K562 (cell line): ENCODE results near the gene ILF3. TPM values are rescaled to one million over a fixed set of nuclear protein-coding genes. Genes with fewer than 3 reads are reported as not detected.

Experiments used
- CEBPG ChIP-seq, 3 experiments: fragments of 200-800 bp in 1 of 3; sonication (Bioruptor generic) in 1 of 3; sonication (generic) in 1 of 3; formaldehyde crosslinking in 1 of 3; IDR thresholded peaks in 2 of 3; conservative IDR thresholded peaks in 1 of 3; 2 replicates each; pipeline versions ENCODE4 v1.6.1 to v1.8.0; 2016 to 2022; ENCODE audit warnings: missing compliant biosample characterization in 2 of 3, missing genetic modification characterization in 2 of 3, mild to moderate bottlenecking in 1 of 3, missing genetic modification reagents in 1 of 3
- KDM1A ChIP-seq, 2 experiments: fragments of 450-650 bp; IDR thresholded peaks; 2 replicates each; pipeline ENCODE4 v1.6.1; 2016; ENCODE audit warnings: mild to moderate bottlenecking in 2 of 2
- NCOA1 ChIP-seq: fragments of 450-650 bp; IDR thresholded peaks from 2 replicates; pipeline ENCODE4 v1.6.1; 2016; ENCODE audit warnings: low read depth
- POLR3G ChIP-seq: IDR thresholded peaks from 2 replicates; pipeline ENCODE4 v1.6.1; 2011; ENCODE audit not compliant: insufficient read length, insufficient replicate concordance; ENCODE audit errors: extremely low read depth
- PTRF ChIP-seq: fragments of 450-650 bp; IDR thresholded peaks from 2 replicates; pipeline ENCODE4 v1.6.1; 2016; ENCODE audit warnings: mild to moderate bottlenecking, missing genetic modification characterization, missing compliant biosample characterization
- PYGO2 ChIP-seq: fragments of 450-650 bp; IDR thresholded peaks from 2 replicates; pipeline ENCODE4 v1.6.1; 2016; ENCODE audit warnings: mild to moderate bottlenecking, missing genetic modification characterization, moderate library complexity, missing compliant biosample characterization
- TBL1XR1 ChIP-seq, 2 experiments: IDR thresholded peaks; 2 replicates each; pipeline ENCODE4 v1.6.1; 2012; ENCODE audit warnings: improper control_type of control experiment in 2 of 2, low read length in 2 of 2, mild to moderate bottlenecking in 1 of 2
- polyA plus RNA-seq, 8 experiments: library from polyadenylated mRNA; depleted of rRNA in 4 of 8; stranded (reverse) in 5 of 8; unstranded in 3 of 8; fragments of >200 nt; fragmentation: Nextera tagmentation in 2 of 8; fragmentation: Illumina TruSeq in 1 of 8; extraction: Ambion mirVana in 2 of 8; extraction: Trizol in 1 of 8; gene quantifications; 2 replicates each; pipeline versions ENCODE4 v1.2.1 to v1.2.3, GENCODE V29; 2011 to 2014; ENCODE audit warnings: inconsistent platforms in 1 of 8, missing spikeins in 1 of 8
- total RNA-seq, 7 experiments: library from RNA; depleted of rRNA in 6 of 7; stranded (reverse); fragments of >200 nt in 6 of 7; fragmentation: Illumina TruSeq in 2 of 7; extraction: Trizol in 2 of 7; gene quantifications; 2 replicates each; pipeline versions ENCODE4 v1.2.1 to v1.2.3, GENCODE V29; 2011 to 2021; ENCODE audit warnings: low replicate concordance in 1 of 7
- TF ChIP-seq, protein P1 (sequence below): IDR thresholded peaks from 2 replicates; pipeline ENCODE4 v1.6.1; 2011; ENCODE audit not compliant: insufficient read length; ENCODE audit errors: extremely low read depth
- TF ChIP-seq, protein P2 (sequence below): fragments of 250-450 bp; sonication (Bioruptor Pico); IDR thresholded peaks from 2 replicates; pipeline ENCODE4 v1.4.0; 2020
- TF ChIP-seq, protein P3 (sequence below): sonication (generic); formaldehyde crosslinking; IDR thresholded peaks from 2 replicates; pipeline ENCODE4 v1.8.1; 2023; ENCODE audit warnings: mild to moderate bottlenecking, missing genetic modification reagents
- TF ChIP-seq, protein P4 (sequence below): fragments of 450-650 bp; IDR thresholded peaks from 2 replicates; pipeline ENCODE4 v1.6.1; 2016; ENCODE audit warnings: missing biosample characterization, missing genetic modification characterization
- TF ChIP-seq, protein P5 (sequence below): fragments of 450-650 bp; IDR thresholded peaks from 2 replicates; pipeline ENCODE4 v1.7.1; 2018; ENCODE audit warnings: mild to moderate bottlenecking, low read depth; ENCODE audit not compliant: partially characterized antibody
- TF ChIP-seq, protein P6 (sequence below), 2 experiments: fragments of 450-650 bp; IDR thresholded peaks; 2 replicates each; pipeline ENCODE4 v1.6.1; 2016

ILF3 gene
- total and polyA plus RNA-seq, 9 of the 15 experiments (the other 6 are each of a cell fraction or from before 2014, with no cell fraction given): 26.0 to 453 (median 175) TPM

DNA sequence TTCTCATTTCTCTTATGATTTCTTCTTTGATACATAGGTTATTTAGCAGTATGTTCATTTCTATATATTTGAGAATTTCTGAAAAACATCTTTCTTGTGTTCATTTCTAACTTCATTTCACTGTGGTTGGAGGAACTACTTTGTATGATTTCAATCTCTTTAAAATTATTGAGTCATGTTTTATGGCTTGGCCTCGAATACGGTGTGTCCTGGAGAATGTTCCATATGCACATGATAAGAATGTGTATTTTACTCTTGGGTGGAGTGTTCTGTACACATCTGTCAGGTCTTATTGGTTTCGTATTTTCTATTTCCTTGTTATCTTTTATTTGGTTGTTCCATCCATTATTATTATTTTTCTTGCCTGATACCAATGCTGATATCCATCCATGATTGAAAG lies 86.7 kb downstream of the ILF3 start (continued):
- TF ChIP-seq NCOA1 (no peak), TBL1XR1 (IDR thresholded peaks at IDR 0.05; ENCODE audit: low read length in 2 of 2) (no peak), POLR3G (no peak), KDM1A (IDR thresholded peaks at IDR 0.05) (peak in 1 of 2 experiments; percentile 64; a peak in 1 of 4 replicates), CEBPG (CRISPR knock-in tag; IDR thresholded peaks at IDR 0.05) (no peak; the same call in 1 of the 2 replicates), CEBPG (tag; conservative IDR thresholded peaks at IDR 0.05 in 1 of 2, IDR thresholded peaks at IDR 0.05 in 1 of 2) (peak in 1 of 2 experiments; percentile 81; a peak in 2 of 4 replicates), PTRF (tag) (no peak), PYGO2 (tag) (no peak)
- TF ChIP-seq, protein P1, sequence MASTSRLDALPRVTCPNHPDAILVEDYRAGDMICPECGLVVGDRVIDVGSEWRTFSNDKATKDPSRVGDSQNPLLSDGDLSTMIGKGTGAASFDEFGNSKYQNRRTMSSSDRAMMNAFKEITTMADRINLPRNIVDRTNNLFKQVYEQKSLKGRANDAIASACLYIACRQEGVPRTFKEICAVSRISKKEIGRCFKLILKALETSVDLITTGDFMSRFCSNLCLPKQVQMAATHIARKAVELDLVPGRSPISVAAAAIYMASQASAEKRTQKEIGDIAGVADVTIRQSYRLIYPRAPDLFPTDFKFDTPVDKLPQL: no peak
- TF ChIP-seq, protein P2, sequence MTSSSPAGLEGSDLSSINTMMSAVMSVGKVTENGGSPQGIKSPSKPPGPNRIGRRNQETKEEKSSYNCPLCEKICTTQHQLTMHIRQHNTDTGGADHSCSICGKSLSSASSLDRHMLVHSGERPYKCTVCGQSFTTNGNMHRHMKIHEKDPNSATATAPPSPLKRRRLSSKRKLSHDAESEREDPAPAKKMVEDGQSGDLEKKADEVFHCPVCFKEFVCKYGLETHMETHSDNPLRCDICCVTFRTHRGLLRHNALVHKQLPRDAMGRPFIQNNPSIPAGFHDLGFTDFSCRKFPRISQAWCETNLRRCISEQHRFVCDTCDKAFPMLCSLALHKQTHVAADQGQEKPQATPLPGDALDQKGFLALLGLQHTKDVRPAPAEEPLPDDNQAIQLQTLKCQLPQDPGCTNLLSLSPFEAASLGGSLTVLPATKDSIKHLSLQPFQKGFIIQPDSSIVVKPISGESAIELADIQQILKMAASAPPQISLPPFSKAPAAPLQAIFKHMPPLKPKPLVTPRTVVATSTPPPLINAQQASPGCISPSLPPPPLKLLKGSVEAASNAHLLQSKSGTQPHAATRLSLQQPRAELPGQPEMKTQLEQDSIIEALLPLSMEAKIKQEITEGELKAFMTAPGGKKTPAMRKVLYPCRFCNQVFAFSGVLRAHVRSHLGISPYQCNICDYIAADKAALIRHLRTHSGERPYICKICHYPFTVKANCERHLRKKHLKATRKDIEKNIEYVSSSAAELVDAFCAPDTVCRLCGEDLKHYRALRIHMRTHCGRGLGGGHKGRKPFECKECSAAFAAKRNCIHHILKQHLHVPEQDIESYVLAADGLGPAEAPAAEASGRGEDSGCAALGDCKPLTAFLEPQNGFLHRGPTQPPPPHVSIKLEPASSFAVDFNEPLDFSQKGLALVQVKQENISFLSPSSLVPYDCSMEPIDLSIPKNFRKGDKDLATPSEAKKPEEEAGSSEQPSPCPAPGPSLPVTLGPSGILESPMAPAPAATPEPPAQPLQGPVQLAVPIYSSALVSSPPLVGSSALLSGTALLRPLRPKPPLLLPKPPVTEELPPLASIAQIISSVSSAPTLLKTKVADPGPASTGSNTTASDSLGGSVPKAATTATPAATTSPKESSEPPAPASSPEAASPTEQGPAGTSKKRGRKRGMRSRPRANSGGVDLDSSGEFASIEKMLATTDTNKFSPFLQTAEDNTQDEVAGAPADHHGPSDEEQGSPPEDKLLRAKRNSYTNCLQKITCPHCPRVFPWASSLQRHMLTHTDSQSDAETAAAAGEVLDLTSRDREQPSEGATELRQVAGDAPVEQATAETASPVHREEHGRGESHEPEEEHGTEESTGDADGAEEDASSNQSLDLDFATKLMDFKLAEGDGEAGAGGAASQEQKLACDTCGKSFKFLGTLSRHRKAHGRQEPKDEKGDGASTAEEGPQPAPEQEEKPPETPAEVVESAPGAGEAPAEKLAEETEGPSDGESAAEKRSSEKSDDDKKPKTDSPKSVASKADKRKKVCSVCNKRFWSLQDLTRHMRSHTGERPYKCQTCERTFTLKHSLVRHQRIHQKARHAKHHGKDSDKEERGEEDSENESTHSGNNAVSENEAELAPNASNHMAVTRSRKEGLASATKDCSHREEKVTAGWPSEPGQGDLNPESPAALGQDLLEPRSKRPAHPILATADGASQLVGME (CRISPR knock-in tag): no peak
- TF ChIP-seq, protein P3, sequence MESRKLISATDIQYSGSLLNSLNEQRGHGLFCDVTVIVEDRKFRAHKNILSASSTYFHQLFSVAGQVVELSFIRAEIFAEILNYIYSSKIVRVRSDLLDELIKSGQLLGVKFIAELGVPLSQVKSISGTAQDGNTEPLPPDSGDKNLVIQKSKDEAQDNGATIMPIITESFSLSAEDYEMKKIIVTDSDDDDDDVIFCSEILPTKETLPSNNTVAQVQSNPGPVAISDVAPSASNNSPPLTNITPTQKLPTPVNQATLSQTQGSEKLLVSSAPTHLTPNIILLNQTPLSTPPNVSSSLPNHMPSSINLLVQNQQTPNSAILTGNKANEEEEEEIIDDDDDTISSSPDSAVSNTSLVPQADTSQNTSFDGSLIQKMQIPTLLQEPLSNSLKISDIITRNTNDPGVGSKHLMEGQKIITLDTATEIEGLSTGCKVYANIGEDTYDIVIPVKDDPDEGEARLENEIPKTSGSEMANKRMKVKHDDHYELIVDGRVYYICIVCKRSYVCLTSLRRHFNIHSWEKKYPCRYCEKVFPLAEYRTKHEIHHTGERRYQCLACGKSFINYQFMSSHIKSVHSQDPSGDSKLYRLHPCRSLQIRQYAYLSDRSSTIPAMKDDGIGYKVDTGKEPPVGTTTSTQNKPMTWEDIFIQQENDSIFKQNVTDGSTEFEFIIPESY (CRISPR knock-in tag): no peak
- TF ChIP-seq, protein P4, sequence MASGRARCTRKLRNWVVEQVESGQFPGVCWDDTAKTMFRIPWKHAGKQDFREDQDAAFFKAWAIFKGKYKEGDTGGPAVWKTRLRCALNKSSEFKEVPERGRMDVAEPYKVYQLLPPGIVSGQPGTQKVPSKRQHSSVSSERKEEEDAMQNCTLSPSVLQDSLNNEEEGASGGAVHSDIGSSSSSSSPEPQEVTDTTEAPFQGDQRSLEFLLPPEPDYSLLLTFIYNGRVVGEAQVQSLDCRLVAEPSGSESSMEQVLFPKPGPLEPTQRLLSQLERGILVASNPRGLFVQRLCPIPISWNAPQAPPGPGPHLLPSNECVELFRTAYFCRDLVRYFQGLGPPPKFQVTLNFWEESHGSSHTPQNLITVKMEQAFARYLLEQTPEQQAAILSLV: no peak
- TF ChIP-seq, protein P5, sequence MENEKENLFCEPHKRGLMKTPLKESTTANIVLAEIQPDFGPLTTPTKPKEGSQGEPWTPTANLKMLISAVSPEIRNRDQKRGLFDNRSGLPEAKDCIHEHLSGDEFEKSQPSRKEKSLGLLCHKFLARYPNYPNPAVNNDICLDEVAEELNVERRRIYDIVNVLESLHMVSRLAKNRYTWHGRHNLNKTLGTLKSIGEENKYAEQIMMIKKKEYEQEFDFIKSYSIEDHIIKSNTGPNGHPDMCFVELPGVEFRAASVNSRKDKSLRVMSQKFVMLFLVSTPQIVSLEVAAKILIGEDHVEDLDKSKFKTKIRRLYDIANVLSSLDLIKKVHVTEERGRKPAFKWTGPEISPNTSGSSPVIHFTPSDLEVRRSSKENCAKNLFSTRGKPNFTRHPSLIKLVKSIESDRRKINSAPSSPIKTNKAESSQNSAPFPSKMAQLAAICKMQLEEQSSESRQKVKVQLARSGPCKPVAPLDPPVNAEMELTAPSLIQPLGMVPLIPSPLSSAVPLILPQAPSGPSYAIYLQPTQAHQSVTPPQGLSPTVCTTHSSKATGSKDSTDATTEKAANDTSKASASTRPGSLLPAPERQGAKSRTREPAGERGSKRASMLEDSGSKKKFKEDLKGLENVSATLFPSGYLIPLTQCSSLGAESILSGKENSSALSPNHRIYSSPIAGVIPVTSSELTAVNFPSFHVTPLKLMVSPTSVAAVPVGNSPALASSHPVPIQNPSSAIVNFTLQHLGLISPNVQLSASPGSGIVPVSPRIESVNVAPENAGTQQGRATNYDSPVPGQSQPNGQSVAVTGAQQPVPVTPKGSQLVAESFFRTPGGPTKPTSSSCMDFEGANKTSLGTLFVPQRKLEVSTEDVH: no peak
- TF ChIP-seq, protein P6, sequence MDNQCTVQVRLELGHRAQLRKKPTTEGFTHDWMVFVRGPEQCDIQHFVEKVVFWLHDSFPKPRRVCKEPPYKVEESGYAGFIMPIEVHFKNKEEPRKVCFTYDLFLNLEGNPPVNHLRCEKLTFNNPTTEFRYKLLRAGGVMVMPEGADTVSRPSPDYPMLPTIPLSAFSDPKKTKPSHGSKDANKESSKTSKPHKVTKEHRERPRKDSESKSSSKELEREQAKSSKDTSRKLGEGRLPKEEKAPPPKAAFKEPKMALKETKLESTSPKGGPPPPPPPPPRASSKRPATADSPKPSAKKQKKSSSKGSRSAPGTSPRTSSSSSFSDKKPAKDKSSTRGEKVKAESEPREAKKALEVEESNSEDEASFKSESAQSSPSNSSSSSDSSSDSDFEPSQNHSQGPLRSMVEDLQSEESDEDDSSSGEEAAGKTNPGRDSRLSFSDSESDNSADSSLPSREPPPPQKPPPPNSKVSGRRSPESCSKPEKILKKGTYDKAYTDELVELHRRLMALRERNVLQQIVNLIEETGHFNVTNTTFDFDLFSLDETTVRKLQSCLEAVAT (IDR thresholded peaks at IDR 0.05): no peak
